Stimulated activated CD4-positive, alpha-beta T cell treated with anti-CD3 and anti-CD28 coated beads, Interleukin-12 subunit alpha, Interleukin-12 subunit beta, amount 100 ng/mL, for 24 hours (primary cell): ENCODE results near the gene ELOVL2.
"Not testable (repeated sequence)": the region's sequence is repeated elsewhere in the genome, so short reads cannot be mapped to it uniquely, and the experiment has no call there.

Source experiments
- DNase-seq, 2 experiments: peaks; one replicate each; pipeline ENCODE4 v3.0.0-alpha.2; 2020; ENCODE audit warnings: low read depth in 2 of 2

ELOVL2 gene, protein sequence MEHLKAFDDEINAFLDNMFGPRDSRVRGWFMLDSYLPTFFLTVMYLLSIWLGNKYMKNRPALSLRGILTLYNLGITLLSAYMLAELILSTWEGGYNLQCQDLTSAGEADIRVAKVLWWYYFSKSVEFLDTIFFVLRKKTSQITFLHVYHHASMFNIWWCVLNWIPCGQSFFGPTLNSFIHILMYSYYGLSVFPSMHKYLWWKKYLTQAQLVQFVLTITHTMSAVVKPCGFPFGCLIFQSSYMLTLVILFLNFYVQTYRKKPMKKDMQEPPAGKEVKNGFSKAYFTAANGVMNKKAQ

GRCh38 chr6:11043961-11044711 is at the start of gene ELOVL2:
ELOVL2 (minus strand) TSS chr6:11044305; CDS start chr6:11044230, 75 bp downstream.
- DNase-seq: no peak

- no peak for DNase-seq
These were observed 49.2 kb upstream of the ELOVL2 start for GRCh38 chr6:11093376-11093625.

- DNase-seq: peak in 1 of 2 experiments; percentile 18
These were observed 48.7 kb upstream of the ELOVL2 start for GRCh38 chr6:11092668-11093375.

- not testable (repeated sequence) for DNase-seq
These were observed 47.0 kb upstream of the ELOVL2 start for GRCh38 chr6:11091141-11091540.

DNA sequence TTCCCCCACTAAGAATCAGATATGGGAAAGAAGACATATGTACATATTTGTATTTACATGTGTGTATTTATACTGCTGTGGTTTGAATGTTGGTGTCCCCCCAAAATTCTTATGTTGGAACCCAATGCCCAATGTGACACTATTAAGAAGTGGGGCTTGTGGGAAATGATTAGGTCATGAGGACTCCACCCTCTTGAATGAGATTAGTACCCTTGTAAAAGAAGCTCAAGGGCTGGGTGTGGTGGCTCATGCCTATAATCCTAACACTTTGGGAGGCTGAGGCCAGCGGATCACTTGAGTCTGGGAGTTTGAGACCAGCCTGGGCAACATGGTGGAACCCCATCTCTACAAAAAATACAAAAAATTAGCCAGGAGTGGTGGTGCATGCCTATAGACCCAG is 45.6 kb upstream of the ELOVL2 start:
- no peak for DNase-seq

- not testable (repeated sequence) for DNase-seq
These were observed 43.2 kb upstream of the ELOVL2 start for GRCh38 chr6:11087141-11087812.

GRCh38 chr6:11085758-11086435 is 41.8 kb upstream of the ELOVL2 start:
- DNase-seq: no peak

GRCh38 chr6:11083956-11084355 is 39.9 kb upstream of the ELOVL2 start:
- DNase-seq: no peak

DNA sequence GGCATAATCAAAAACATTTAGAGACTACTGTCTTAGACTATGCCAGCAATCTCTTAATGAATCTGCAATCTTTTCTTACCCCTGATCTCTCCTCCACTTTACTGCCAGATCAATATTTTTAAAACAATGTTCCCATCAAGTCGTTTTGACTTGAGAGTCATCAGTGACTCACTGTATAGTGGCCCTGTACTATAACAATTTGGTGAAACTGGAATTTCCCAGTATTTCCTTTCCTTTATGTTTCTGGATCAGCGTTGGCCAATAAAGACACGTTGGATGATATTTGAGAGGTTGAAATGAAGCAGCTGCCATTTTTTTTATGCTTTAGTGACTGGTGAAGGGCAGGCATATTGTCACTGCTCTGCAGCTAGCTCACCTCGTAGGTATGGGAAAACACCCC is 39.4 kb upstream of the ELOVL2 start:
- DNase-seq: no peak

DNA sequence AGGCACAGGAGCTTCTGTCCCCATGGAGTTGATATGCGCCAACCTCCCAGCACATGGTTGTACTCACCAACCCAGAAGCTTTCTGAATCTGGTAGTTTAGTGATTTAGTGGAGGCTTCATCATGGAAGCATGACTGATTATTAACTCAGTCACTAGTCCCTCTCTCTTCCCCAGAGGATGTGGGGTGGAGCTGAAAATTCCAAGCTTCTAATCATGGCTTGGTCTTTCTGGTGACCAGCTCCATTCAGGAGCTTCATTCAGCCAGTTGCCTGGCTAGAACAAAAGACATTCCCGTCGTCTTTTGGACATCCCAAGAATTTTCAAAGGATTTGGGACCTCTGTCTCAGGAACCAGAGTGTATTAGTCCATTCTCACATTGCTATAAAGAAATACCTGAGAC is 36.2 kb upstream of the ELOVL2 start:
- no peak for DNase-seq

DNA sequence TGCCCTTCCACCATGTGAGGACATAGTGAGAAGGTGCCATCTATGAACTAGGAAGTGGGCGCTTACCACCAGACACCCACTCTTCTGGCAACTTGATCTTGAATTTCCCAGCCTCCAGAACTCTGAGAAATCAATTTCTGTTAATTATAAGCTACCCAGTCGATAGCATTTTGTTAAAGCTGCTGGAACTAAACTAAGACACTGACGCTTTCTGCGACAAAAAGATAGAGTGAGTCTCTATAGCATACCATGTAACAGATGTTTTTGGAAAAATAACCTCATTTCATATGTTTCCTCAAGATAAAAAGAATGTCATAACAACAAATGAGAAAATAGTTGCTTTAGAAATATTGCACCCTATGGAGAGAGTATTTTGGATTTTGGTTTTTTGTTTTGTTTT is 34.2 kb upstream of the ELOVL2 start:
- DNase-seq: no peak

DNA sequence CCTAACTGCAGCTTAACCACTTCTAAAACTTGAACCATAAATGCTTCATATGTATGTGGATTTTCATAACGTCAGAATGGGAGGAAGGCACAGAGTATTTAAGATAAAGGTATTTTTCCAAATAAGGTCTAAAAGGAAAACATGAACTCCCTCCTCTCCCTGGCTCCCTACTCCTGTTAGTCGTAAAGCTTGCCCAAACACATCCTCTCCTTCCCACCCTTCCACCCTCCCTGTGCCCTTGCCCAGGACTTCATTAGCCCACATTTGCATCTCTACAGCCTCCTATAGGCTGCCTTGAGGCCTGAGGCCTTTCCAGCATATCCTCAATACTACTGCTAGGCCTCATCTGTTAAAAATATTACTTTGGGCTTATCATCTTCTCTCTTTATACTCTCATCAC is 32.4 kb upstream of the ELOVL2 start:
- DNase-seq: no peak

DNA sequence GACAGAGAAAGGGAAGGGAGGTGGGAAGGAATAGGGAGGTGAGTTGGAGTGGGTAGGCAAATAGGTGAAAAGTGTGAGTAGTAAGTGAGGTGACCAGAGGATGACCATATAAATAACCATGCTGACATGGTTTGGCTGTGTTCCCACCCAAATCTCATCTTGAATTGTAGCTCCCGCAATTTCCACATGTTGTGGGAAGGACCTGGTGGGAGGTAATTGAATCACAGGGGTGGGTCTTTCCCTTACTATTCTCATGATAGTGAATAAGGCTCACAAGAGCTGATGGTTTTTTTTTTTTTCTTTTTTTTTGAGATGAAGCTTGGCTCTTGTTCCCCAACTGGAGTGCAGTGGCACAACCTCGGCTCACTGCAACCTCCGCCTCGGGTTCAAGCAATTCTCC is 28.0 kb upstream of the ELOVL2 start:
- no peak for DNase-seq

DNA sequence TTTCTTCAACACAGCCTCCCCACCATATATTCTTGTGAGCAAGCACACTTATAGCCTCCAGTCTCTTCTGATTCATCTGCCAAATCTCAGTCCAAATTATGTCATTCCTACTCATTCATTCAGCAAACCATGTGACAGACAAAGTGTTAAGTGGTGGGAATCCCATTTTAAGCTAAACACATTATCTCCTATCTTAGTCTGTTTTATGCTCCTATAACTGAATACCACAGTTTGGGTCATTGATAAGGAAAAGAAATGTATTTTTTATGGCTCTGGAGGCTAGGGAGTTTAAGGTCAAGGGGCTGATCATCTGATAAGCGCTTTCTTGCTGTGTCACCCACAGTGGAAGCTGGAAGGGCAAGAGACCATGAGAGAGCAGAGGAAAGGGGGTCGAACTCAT is 25.7 kb upstream of the ELOVL2 start:
- DNase-seq: no peak

GRCh38 chr6:11067348-11067747 is 23.2 kb upstream of the ELOVL2 start:
- no peak for DNase-seq

GRCh38 chr6:11066505-11067347 is 22.6 kb upstream of the ELOVL2 start:
- no peak for DNase-seq

DNA sequence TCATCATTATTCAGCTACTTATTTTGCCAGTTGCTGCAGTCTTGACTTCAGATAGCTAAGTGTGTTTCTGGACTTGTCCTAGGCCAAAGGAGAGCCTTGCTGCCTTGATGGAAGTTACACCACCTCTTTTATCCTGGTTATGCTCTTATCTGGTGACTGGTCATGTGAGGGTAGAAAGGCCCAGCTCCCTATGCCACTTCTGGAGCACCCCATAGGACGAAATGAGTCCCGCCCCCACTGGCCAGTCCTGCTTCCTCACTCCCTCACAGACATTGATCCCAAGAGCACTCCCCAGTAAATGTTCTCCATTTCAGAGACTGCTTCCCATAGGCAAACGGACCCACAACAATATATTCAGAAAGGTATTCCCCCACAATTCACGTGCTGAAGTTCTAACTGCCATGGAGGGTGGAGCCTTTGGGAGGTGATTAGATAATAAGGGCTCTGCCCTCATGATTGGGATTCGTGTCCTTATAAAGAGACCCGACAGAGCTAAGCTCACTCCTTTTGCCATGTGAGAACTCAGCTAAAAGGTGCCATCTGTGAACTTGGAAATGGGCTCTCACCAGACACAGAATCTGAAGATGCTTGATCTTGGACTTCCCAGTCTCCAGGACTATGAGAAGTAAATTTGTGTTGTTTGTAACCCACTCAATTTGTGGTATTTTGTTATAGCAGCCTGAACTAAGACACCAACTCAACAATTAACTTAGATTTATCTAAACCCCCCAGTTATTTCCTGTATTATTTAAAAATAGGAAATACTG is 21.5 kb upstream of the ELOVL2 start:
- no peak for DNase-seq

GRCh38 chr6:11064836-11065235 is 20.7 kb upstream of the ELOVL2 start:
- no peak for DNase-seq

- no peak for DNase-seq
These were observed 18.6 kb upstream of the ELOVL2 start for GRCh38 chr6:11062715-11063114.

DNA sequence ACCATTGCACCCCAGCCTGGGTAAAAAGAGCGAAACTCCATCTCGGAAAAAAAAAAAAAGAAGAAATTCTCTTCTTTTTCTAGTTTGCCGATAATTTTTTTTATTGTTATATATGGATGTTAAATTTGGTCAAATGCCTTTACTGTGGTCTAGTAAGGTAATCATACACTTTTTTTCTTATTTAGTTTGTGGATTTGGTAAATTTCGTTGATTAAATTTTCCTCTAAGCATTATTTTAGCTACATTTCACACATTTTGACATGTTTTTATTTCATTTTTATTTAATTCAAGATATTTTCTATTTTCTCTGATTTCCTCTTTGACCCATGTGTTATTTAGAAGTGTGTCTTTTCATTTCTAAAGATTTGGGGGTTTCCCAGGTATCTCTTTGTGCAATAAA is 18.0 kb upstream of the ELOVL2 start:
- DNase-seq: no peak
